GM19351 (cell line): Measurements from ENCODE around the gene SDE2.
A peak's percentile ranks its signal among the peaks of the same experiment; 100 is the strongest.

Source experiments
- ATAC-seq: cut with Tn5 transposase; IDR thresholded peaks from one replicate; pipeline ENCODE4 v1.9.1; 2021; ENCODE audit warnings: mild to moderate bottlenecking, moderate library complexity; ENCODE audit not compliant: unreplicated experiment

Gene SDE2

DNA sequence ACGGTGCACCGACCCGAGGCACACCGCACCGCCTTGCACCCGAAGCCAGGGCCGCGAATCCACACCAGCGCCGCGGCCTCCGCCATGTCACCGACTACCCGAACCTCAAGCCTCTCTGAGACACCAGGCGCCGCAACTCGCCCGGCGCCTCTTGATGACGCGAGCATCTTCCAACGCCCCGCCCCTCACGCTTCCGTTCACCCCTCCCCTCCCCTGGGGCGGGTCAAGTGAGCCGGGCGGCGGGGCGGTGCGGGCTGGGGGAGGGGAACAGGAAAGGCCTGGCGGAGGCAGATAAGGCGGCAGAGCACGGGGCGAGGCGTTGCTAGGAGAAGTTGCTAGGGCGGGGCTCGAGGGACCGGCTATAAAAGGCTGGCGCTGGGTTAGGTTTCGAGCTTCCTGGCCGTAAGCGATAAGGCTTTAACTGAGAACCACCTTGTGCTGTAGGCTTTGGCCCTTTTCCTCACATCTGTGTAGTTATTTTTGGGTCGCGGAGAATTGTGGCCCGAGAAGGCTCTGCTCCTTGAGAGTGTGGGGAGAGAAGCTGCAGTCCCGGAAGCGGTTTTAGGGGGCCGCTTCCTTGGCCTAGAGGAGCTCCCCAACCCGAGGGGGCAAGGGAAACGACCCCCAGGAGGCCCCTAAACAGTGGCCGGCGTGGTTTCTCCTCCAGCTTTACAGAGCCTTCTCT is at the start of gene SDE2:
TSS of gene SDE2 (minus strand) at position 117 of the 685 bp plus-strand sequence. CDS start at position 86, 31 bp downstream.
- ATAC-seq = peak; percentile 78

DNA sequence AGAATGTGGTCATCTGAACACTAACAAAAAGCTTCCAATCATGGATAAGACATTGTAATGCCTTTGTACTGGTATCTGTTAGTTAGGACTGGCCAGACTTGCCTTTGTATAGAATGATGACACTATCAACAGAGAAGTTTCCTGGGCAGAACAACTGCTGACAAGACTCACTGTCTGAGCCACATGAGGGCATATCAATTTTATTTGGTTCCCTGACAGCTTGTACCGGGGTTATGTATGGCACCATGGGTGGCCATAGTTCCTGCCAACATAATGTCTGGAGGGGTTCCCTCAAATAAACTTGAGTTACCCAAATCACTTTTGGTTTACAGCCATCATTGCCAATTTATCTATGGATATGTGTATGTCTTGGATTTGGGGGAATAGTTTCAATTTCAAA is 49.7 kb upstream of the SDE2 start:
- ATAC-seq = no peak

DNA sequence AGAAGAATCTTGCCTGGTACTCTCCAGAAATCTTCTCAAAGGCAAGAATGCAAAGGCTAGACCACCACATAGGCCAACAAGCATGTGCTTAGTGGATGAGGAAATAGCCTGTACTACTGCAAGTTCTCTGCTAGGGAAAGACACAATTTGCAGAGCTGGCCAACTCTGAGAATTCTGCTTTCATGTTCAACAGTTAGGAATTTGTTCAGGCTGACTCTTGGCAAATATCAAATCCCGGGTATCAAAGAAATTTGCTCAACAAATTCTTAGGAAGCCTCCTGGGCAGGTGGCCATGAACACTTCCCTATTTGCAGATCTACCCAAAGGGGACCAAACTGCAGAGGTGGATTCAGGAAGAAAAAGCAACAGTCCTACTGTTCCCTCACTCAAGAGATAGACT is 48.4 kb upstream of the SDE2 start:
- ATAC-seq = no peak

DNA sequence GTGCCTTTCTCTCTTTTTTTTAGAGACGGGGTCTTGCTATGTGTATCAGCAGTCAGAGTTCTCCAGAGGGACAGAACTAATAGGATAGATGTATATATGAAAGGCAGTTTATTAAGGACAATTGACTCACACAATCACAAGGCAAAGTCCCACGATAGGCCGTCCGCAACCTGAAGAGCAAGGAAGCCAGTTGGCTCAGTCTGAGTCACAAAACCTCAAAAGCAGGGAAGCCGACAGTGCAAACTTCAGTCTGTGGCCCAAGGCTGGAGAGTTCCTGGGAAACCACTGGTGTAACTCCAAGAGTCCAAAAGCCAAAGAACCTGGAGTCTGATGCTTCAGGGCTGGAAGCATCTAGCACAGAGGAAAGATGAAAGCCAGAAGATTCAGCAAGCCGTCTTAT is 47.1 kb upstream of the SDE2 start:
- ATAC-seq = no peak

DNA sequence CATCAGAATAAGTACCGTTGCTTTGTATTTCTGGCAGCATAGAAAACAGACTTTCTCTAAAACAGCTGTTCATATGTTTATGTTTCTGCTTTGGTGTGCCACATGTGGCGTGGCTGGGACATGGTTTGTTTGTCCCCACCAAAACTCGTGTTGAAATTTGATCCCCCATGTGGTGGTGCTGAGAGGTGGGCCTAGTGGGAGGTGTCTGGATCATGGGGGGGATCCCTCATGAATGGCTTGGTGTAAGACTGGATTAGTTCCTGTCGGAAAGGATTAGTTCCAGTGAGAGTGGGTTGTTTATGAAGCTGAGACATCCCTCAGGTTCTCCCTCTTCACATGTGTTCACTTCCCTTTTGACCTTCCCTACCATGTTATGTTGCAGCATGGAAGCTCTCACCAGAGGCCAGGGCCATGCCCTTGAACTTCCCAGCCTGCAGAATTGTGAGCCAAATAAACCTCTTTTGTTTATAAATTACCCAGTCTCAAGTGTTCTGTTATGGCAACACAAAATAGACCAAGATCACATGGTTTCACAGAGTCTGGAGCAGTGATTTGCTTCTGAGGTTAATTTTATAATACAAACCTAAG is 45.5 kb upstream of the SDE2 start:
- ATAC-seq = no peak

DNA sequence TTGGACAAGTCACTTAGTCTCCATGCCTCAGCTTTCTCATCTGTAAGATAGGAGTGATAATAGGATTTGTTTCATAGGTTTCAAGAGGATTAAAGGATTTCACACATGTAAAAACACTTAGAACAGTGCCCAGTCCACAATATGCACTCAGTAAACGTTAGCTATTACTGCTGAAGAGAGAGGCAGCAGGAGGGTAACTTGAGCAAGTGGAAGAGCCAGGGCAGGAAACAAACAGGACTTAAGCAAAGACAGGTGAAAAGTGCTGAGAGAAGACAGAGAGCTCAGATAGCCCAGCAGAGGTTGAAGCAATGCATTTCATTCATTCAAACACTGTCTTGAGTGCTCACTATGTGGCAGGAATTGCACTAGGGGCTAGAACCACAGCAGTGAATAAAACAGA is 42.3 kb upstream of the SDE2 start:
- no peak for ATAC-seq

DNA sequence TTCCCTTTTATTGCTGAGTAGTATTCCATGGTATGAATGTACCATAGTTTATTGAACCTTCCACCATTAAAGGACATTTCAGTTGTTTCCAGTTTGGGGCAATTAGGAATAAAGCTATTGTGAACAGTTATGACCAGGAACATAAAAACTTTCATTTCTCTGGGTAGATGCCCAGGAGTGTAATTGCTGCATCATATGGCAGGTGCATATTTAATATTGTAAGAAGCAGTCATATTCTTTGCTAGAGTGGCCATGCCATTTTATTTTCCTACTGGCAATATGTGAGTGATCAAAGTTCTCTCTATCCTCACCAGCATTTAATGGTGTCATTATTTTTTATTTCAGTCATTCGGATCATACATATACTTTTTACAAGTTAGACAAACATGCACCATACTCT is 39.5 kb upstream of the SDE2 start:
- ATAC-seq = no peak

DNA sequence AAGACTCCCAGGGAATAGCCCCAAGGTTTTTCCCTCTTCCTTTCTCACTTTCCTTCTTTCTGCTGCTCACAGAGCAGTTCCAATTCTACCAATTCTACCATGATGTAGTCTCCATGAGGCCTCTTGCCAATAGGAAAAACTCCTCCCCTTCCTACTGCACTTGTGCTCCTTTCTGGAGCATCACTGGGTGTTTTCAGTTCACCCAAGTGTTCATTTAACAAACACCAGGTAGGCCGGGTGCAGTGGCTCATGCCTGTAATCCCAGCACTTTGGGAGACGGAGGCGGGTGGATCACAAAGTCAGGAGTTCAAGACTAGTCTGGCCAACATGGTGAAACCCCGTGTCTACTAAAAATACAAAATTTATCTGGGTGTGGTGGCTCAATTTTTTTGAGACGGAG is 36.8 kb upstream of the SDE2 start:
- no peak for ATAC-seq

DNA sequence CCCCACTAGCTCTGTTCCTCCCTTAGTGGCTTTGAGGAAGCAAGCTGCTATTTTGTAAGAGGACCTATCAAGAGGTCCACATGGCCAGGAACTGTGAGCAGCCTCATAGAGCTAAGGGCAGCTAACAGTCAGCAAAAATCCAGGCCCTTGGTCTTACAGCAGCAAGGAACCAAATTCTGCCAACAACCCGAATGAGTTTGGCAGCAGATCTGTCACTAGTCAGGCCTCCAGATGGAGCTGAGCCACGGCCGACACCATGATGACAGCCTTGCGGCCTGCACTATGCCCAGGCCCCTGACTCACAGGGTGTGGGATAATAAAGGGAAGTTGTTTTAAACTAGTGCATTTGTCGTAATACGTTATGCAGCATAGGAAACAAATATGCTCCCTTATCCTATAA is 35.3 kb upstream of the SDE2 start:
- ATAC-seq = no peak

DNA sequence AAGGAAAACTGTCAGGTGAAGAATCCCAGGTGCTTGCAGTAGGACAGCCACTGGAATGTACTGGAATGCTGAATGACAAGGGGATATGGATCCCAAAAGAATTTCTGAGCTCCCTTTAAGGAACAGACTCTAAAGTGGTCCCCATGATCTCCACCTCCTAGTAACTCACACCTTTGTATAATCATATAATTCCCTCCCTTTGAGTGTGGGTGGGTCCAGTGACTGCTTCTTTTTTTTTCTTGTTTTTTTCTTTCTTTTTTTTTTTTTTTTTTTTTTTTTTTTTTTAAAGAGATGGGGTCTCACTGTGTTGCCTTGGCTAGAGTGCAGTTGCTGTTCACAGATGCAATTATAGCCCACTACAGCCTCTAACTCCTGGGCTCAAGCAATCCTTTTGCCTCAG is 34.8 kb upstream of the SDE2 start:
- no peak for ATAC-seq

DNA sequence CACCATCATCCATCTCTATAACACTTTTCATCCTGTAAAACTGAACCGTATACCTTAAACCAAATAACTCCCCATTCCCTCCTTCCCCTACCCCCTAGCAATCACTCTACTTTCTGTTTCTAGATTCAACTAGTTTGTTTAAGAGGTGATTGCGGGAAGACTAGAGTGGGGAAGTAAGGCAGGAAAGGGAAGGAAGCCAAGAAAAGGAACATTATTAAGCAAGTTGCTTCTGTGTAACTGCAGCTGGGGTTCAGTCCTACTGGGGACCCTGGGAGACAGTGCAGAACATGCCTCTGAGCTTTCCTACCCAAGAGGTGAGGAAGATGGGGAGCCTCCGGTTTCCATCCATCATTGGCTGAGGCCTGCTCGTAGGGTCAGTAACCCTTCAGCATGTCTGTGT is 34.4 kb upstream of the SDE2 start:
- no peak for ATAC-seq

DNA sequence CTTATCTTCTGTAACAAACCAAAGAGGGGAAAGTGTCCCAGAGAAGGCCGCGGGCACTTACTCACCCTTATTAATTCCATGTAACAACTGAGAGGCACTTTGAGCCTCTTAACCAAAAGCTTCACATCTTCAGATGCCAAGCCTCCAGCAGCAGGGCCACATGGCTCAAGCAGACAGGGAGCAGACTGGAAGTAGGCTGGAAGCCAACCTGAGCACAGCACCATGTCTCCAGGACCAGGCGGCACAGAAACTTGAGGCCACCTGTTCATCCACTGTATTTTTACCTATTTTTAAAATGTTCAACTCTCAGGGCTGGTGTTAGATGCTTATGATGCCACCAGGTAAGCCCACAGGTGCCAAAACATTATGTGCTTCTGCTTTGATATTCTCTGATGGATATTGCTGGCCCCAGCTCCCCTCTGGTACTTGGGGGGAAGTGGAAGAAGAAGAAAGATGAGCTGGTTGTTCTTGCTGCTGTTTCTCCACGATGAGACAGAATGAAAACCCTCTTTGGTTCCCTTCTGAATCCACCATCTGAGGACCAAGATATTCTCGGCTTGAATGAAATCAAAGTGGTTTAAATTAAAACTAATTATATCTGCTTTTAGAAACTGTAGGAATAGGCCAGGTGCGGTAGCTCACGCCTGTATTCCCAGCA is 30.6 kb upstream of the SDE2 start:
- no peak for ATAC-seq

DNA sequence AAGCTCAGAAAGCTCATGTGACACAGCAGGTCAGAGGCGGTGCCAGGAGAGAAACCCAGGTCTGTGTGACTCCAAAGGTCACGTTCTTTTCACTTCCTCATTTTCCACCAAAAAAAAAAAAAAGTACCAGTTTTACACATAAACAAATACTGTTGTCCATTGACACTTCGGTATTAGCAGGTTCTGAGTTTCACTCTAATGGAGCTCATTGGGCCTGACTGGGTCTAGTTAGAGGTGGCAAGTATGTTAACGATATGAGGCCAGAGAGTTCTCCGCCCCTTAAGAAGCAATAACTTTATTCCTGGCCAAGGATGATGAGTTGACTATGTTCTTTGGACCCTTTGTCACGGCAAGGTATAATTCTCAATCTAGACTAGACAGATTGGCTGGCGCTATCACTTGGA is 30.0 kb upstream of the SDE2 start:
- ATAC-seq = peak; percentile 90

DNA sequence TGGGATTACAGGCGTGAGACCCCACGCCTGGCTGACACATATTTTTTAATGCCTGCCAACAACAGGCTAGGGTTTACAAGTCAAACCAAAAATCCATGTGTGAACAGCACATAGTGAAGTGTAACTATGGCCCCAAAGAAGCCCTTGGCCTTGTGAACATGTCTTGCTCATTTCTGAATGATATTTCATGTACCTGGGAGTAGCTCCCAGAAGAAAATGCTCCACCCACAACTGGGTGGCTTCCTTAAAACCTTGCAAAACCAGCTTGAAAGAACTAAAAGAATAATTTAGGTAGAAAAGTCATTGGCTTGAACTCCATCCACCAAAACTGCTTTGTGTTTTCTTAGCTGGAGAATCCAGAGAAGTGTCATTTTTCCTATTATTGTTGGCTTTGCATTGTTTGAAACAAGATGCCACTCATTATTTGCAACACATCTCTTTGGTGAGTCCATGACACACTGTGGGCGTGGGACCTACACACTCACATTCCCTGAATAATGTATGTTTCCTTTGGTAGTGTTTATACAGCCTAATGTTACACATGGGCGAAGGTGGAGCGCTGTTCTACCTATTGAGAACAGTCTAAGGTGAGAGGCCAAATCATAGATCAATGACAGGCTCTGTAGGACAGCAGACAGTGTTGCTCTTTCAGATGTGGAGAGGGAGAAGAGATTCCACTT is 28.5 kb upstream of the SDE2 start:
- no peak for ATAC-seq

DNA sequence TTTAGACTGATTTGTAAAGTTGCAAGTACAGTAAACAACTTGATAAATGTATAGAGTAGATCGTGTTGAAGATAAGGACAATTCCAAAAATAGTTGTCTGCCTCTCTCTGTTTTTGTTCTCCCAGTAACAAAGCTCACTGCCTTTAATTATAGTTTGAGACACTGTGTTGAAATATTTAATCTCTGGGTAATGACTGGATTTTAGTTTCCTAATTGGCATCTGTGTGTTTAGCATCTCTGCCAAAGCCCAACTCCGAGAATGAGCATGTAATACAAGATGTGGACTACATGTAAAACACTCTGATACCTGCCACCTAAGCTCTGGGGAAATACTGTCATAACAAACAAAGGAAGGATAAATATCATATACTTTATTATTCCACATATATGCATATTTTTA is 27.7 kb upstream of the SDE2 start:
- ATAC-seq = no peak

DNA sequence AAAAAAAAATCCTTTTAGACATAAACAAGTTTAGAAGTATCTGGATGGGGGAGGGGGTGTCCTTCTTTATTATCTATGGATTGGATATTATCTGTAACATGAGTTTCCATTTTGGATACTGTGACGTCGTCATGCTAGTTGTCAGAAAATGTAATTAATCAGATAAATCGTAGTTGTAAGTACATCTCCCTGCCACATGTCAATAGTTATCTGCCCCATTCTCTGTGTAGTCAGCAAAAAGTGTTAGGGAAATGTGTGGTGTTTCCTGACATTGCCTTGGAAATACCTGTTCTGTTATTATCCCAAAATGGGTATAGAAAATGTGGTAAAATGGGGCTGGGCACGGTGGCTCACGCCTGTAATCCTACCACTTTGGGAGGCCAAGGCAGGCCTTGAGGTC is 24.6 kb upstream of the SDE2 start:
- ATAC-seq = no peak

DNA sequence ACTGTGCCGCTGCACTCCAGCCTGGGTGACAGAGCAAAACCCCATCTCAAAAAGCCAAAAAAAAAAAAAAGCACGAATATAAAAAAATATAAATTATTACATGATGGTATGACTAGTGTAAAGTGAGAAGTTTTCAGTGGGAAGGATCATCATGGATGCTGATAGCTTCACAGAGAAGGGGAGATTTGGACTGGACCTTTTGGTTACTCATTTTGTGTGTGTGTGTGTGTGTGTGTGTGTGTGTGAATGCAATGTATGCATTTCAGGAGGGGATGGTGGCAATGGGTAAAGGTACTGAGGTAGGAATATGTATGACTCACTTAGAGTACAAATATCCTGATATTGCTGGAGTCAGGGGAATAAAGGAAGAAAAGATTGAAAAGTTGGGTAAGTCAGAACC is 22.7 kb upstream of the SDE2 start:
- no peak for ATAC-seq

DNA sequence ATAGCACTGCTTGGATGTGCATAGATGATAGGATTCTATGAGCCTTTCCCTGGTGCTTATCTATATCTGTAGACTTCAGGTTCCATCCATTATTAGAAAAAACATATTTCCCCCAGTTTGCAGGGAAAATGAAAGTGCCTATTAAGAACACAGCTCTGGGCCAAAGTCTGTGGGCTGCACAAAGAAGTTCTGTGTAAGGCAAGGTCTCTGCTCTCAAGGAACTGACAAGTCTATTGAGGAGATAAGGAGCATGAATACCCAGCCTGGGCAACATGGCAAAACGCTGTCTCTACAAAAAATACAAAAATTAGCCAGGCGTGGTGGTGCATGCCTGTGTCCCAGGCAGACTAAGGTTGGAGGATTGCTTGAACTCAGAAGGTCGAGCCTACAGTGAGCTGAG is 22.3 kb upstream of the SDE2 start:
- no peak for ATAC-seq

DNA sequence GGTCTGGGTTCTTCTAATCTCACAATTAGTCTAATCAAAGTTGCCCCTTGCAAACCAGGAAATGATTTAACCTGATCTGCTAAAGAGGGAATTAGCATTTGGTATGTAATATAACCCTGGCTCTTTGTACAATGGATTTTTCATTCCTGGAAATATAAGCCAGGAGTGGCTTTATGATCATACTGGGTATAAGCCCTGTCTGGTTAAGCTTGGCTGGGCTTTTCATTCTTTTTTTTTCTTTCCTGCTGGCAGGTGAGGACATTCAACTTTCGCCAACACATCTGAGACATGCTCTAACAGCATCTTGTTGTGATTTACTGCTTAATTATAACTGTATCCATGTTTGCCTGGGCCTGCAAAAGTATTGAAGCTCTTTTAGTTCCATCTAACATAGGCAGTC is 20.4 kb upstream of the SDE2 start:
- no peak for ATAC-seq

DNA sequence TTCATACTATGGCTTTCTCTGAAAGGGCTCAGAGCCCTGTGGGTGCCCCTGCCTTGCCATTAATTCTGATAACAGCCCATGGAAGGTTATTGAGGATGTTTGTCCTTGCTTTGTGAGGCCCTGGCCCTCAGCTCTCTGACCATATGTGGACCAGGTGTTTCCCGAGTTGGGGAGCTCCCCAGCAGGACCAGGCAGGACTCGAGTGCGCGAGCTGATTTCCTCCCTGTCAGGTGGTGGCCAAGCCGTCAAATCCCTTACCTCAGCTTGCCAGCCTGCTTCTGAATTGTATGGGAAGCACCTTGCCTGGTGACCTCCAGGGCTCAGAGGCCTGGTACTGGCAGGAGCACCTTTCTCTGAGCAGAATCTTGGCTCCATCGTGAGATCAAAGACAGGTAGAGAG is 17.9 kb upstream of the SDE2 start:
- no peak for ATAC-seq

DNA sequence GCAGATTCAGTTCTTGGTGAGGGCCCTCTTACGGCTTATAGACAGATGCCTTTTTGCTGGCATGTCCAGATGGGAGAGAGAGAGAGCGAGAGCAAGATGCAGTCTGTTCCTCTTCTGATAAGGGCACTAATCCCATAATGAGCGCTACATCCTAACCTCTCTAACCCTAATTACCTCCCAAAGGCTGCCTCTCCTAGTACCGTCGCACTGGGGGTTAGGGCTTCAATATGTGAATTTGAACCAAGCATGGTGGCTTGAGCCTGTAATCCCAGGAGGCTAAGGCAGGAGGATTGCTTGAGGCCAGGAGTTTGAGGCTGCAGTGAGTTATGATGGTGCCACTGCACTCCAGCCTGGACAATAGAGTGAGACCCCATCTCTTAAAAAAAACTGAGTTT is 10.5 kb upstream of the SDE2 start:
- ATAC-seq = no peak
